HCT116 (cell line): ENCODE measurements around the gene TDRD10. TPM values are rescaled to one million over a fixed set of nuclear protein-coding genes. Genes with fewer than 3 reads are reported as not detected.
A peak's percentile ranks its signal among the peaks of the same experiment; 100 is the strongest.

ENCODE experiments used
- ATAC-seq: fragments of 200-7000 bp; cut with Tn5 transposase; 2 replicates; pipeline ENCODE4 v1.9.1; 2020; ENCODE audit warnings: mild to moderate bottlenecking, moderate library complexity
- BruUV-seq: library from RNA; stranded (reverse); fragments of 400-500 nt; replicated peaks from 2 replicates; lab custom pipeline; 2021; lab: Mats Ljungman, UMichigan
- CTCF ChIA-PET: fragments of 300-600 bp; sonication (Branson Sonifier 250); formaldehyde crosslinking; loops from one replicate; lab custom pipeline; 2021; ENCODE audit warnings: antibody characterized with exemption; lab: Charles Lee
- POLR2A ChIA-PET: fragments of 300-600, 350-600 bp; sonication (Branson Sonifier 250); formaldehyde crosslinking; loops from one replicate; lab custom pipeline; 2021; ENCODE audit warnings: antibody characterized with exemption; lab: Charles Lee
- RAD21 ChIA-PET, 2 experiments: fragments of 300-600 bp; sonication (Branson Sonifier 250); formaldehyde crosslinking; loops; one replicate each; lab custom pipeline; 2023; ENCODE audit warnings: low total read pairs in 2 of 2; ENCODE audit not compliant: uncharacterized antibody in 2 of 2, unreplicated experiment in 2 of 2, low non-redundant PET in 1 of 2; lab: Charles Lee
- DNase-seq: peaks from one replicate; pipeline ENCODE4 v3.0.0-alpha.2; 2010; ENCODE audit warnings: low read depth, low spot score
- H2AFZ ChIP-seq: fragments of 200-600 bp; shearing (Covaris generic), sonication (generic); 2 replicates; pipeline ENCODE4 v1.6.1; 2017; ENCODE audit warnings: low read depth, mixed run types, mixed read lengths, antibody characterized with exemption, low read length; ENCODE audit not compliant: poor library complexity, severe bottlenecking
- H3K27ac ChIP-seq: 2 replicates; pipeline ENCODE4 v1.5.1; 2012; ENCODE audit warnings: low read depth, low read length
- H3K27me3 ChIP-seq: fragments of 200-600 bp; sonication (generic); 2 replicates; pipeline ENCODE4 v1.6.1; 2016; ENCODE audit warnings: mixed run types, low read length, mixed read lengths; ENCODE audit not compliant: insufficient read depth
- H3K36me3 ChIP-seq, 2 experiments: fragments of 200-500 bp in 1 of 2; fragments of 200-600 bp in 1 of 2; sonication (Bioruptor generic) in 1 of 2; sonication (generic) in 1 of 2; 2 replicates each; pipeline versions ENCODE4 v1.5.1 to v1.6.1; 2014 to 2016; ENCODE audit warnings: low read length in 2 of 2, inconsistent platforms in 1 of 2, mixed read lengths in 1 of 2, mixed run types in 1 of 2; ENCODE audit not compliant: insufficient read depth in 2 of 2, control insufficient read depth in 1 of 2
- H3K4me1 ChIP-seq, 2 experiments: fragments of 200-600 bp in 1 of 2; sonication (generic) in 1 of 2; 2 replicates each; pipeline versions ENCODE4 v1.5.1 to v1.6.1; 2012 to 2017; ENCODE audit warnings: low read length in 2 of 2, inconsistent platforms in 1 of 2, mild to moderate bottlenecking in 1 of 2, mixed read lengths in 1 of 2, mixed run types in 1 of 2, moderate library complexity in 1 of 2; ENCODE audit not compliant: insufficient read depth in 2 of 2, control insufficient read depth in 1 of 2
- H3K4me2 ChIP-seq: fragments of 200-600 bp; sonication (generic); 2 replicates; pipeline ENCODE4 v1.6.1; 2017; ENCODE audit warnings: mixed run types, low read length, mixed read lengths
- H3K4me3 ChIP-seq, 2 experiments: fragments of 200-600 bp in 1 of 2; sonication (generic) in 1 of 2; replicated peaks in 1 of 2; 2 replicates each; pipeline ENCODE4 v1.5.1; 2011 to 2016; ENCODE audit warnings: low read length in 2 of 2, control low read depth in 1 of 2, low read depth in 1 of 2, mild to moderate bottlenecking in 1 of 2, mixed read lengths in 1 of 2, mixed run types in 1 of 2
- H3K79me2 ChIP-seq: fragments of 200-600 bp; sonication (generic); 2 replicates; pipeline ENCODE4 v1.6.1; 2017; ENCODE audit warnings: mild to moderate bottlenecking, mixed run types, low read length, moderate library complexity, mixed read lengths; ENCODE audit not compliant: insufficient read depth
- H3K9ac ChIP-seq: fragments of 200-600 bp; sonication (generic); 2 replicates; pipeline ENCODE4 v1.6.1; 2016; ENCODE audit warnings: low read length, mixed read lengths
- H3K9me2 ChIP-seq: fragments of 200-600 bp; sonication (generic), shearing (Covaris generic); 2 replicates; pipeline ENCODE4 v1.6.1; 2017; ENCODE audit warnings: mixed run types, mild to moderate bottlenecking, moderate library complexity; ENCODE audit not compliant: insufficient read depth
- H3K9me3 ChIP-seq, 2 experiments: fragments of 200-500 bp in 1 of 2; fragments of 200-600 bp in 1 of 2; sonication (Bioruptor generic) in 1 of 2; sonication (generic) in 1 of 2; 2 replicates each; pipeline ENCODE4 v1.6.1; 2014 to 2017; ENCODE audit warnings: low read length in 2 of 2, mixed read lengths in 2 of 2, inconsistent platforms in 1 of 2, low read depth in 1 of 2, mild to moderate bottlenecking in 1 of 2, mixed run types in 1 of 2, moderate library complexity in 1 of 2; ENCODE audit not compliant: control insufficient read depth in 1 of 2, insufficient read depth in 1 of 2
- H4K20me1 ChIP-seq: fragments of 200-600 bp; sonication (generic), shearing (Covaris generic); 2 replicates; pipeline ENCODE4 v1.6.1; 2017; ENCODE audit warnings: mixed run types, mild to moderate bottlenecking, moderate library complexity; ENCODE audit not compliant: insufficient read depth
- CBX3 ChIP-seq: IDR thresholded peaks from 2 replicates; pipeline ENCODE4 v1.6.1; 2012; ENCODE audit warnings: low read depth
- CTCF ChIP-seq, 3 experiments: fragments of 200-600 bp in 1 of 3; sonication (generic) in 1 of 3; IDR thresholded peaks in 2 of 3; conservative IDR thresholded peaks in 1 of 3; 2 replicates each; pipeline ENCODE4 v1.5.1; 2012 to 2017; ENCODE audit warnings: low read depth in 2 of 3, low read length in 2 of 3, antibody characterized with exemption in 1 of 3, borderline replicate concordance in 1 of 3, control low read depth in 1 of 3, mild to moderate bottlenecking in 1 of 3, mixed read lengths in 1 of 3, mixed run types in 1 of 3, moderate library complexity in 1 of 3; ENCODE audit not compliant: insufficient read depth in 1 of 3
- EGR1 ChIP-seq: IDR thresholded peaks from 2 replicates; pipeline ENCODE4 v1.6.1; 2012; ENCODE audit warnings: low read depth
- ELF1 ChIP-seq: IDR thresholded peaks from 2 replicates; pipeline ENCODE4 v1.6.1; 2012; ENCODE audit warnings: low read depth, borderline replicate concordance
- EZH2 ChIP-seq: fragments of 200-600 bp; sonication (generic); IDR thresholded peaks from 2 replicates; pipeline ENCODE4 v1.6.1; 2017; ENCODE audit warnings: antibody characterized with exemption, mixed run types
- FOSL1 ChIP-seq: IDR thresholded peaks from 2 replicates; pipeline ENCODE4 v1.6.1; 2012; ENCODE audit warnings: low read depth
- POLR2AphosphoS5 ChIP-seq: IDR thresholded peaks from 2 replicates; pipeline ENCODE4 v1.6.1; 2011; ENCODE audit warnings: mild to moderate bottlenecking, low read depth, low read length, moderate library complexity
- SIN3A ChIP-seq: IDR thresholded peaks from 2 replicates; pipeline ENCODE4 v1.6.1; 2012; ENCODE audit warnings: low read depth
- TCF7L2 ChIP-seq: IDR thresholded peaks from 2 replicates; pipeline ENCODE4 v1.7.0; 2011; ENCODE audit warnings: borderline replicate concordance, inconsistent platforms; ENCODE audit not compliant: insufficient read depth, insufficient read length; ENCODE audit errors: extremely low read depth
- ZFX ChIP-seq: fragments of 450-650 bp; IDR thresholded peaks from 2 replicates; pipeline ENCODE4 v1.6.1; 2017
- intact Hi-C: fragments of 100-400 bp; cut with micrococcal nuclease; formaldehyde crosslinking; loops from 2 replicates; pipeline ENCODE4 v1.10.0; 2022
- total RNA-seq: library from RNA; stranded (reverse); gene quantifications from one replicate; pipeline ENCODE4 v1.2.1, GENCODE V29; 2021; ENCODE audit not compliant: unreplicated experiment
- TF ChIP-seq, protein P1 (sequence below): IDR thresholded peaks from 2 replicates; pipeline ENCODE4 v1.6.1; 2011; ENCODE audit warnings: mild to moderate bottlenecking, low read length, moderate library complexity; ENCODE audit not compliant: insufficient replicate concordance; ENCODE audit errors: extremely low read depth

Gene TDRD10
- total RNA-seq, 1 experiment from 2014 or later, result not detected

DNA sequence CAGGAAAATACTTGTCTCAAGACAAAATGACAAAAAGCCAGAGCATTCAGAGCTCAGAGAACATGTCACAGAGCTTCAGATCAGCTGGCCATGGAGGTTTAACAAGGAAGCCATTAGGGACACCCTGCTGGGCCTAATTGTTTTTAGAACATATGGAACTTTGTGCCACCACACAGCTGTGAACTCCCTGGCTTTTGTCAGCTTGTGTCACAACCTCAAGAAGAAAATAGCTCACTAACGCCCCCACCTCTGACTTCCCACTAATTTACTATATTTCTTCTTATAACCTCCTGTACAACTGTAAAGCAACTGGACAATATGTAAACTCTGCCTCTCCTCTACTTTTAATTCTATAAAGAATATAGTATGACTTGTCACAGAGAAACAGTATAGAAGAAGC lies 21.0 kb upstream of the TDRD10 start:
- TF ChIP-seq TCF7L2, result no peak
- ChIA-PET RAD21 (interaction anchor here in 1 of 2 experiments (2.3 kb wide), 1 partner anchor 65 kb away, joined by 8 read pairs; no protein-coding TSS in a partner anchor), CTCF (interaction anchor here (0.7 to 4.0 kb wide), 7 partner anchors 10 to 398 kb away, joined by 3 to 62 read pairs (median 4); partner anchors contain the start of gene UBE2Q1), POLR2A (no interaction called here)
- DNase-seq, result no peak
- Histone ChIP-seq H3K27ac (no peak overlapping the region), H3K9me2 (no peaks in the 10 kb centered on the region), H2AFZ (peak overlapping the region; percentile 72), H3K9me3 (no peaks in the 10 kb centered on the region), H3K4me3 (no peak overlapping the region), H3K79me2 (no peaks in the 10 kb centered on the region), H3K4me2 (no peak overlapping the region), H3K4me1 (peaks cover 12 to 50% of the 10 kb centered on the region in 2 experiments), H4K20me1 (no peaks in the 10 kb centered on the region), H3K27me3 (no peaks in the 10 kb centered on the region; the same call in 1 of the 2 replicates), H3K9ac (no peak overlapping the region), H3K36me3 (no peaks in the 10 kb centered on the region)
- intact Hi-C loops, result loop anchor here (5.0 kb wide), 4 partner anchors 186 to 396 kb away; no protein-coding TSS in a partner anchor
- no peak for ATAC-seq
- no TSS peak for BruUV-seq

GRCh38 chr1:154483941-154484803 lies 17.8 kb upstream of the TDRD10 start:
- Histone ChIP-seq H3K9ac (no peak overlapping the region), H3K27ac (no peak overlapping the region), H3K4me1 (peaks cover 6 to 23% of the 10 kb centered on the region in 2 experiments), H3K9me2 (no peaks in the 10 kb centered on the region), H3K79me2 (no peaks in the 10 kb centered on the region), H3K4me3 (no peak overlapping the region), H2AFZ (no peak overlapping the region), H3K27me3 (no peaks in the 10 kb centered on the region; the same call in 1 of the 2 replicates), H3K4me2 (peak overlapping the region; percentile 33; the same call in 1 of the 2 replicates), H4K20me1 (no peaks in the 10 kb centered on the region), H3K9me3 (no peaks in the 10 kb centered on the region), H3K36me3 (no peaks in the 10 kb centered on the region)
- intact Hi-C loops, result loop anchor here (5.0 kb wide), 4 partner anchors 183 to 393 kb away; no protein-coding TSS in a partner anchor
- BruUV-seq, result no TSS peak
- ATAC-seq (peak; percentile 57), DNase-seq (no peak)
- ChIA-PET RAD21 (no interaction called here), CTCF (interaction anchor here (0.6 to 3.6 kb wide), 3 partner anchors 19 to 75 kb away, joined by 3 to 23 read pairs (median 3); no protein-coding TSS in a partner anchor), POLR2A (no interaction called here)
- TF ChIP-seq ELF1, result no peak
- TF ChIP-seq FOSL1, result peak; percentile 58
- 0 out of 2 replicates have a peak, but pooled peaks have one; percentile 5 for TF ChIP-seq CBX3
- no peak for TF ChIP-seq TCF7L2
- TF ChIP-seq EGR1, result no peak
- TF ChIP-seq SIN3A, result no peak
- no peak for TF ChIP-seq CTCF (IDR thresholded peaks at IDR 0.05 in 2 of 3, conservative IDR thresholded peaks at IDR 0.05 in 1 of 3; ENCODE audit: borderline replicate concordance in 1 of 3, insufficient read depth in 1 of 3, low read depth in 2 of 3, low read length in 2 of 3)
- TF ChIP-seq, protein P1, sequence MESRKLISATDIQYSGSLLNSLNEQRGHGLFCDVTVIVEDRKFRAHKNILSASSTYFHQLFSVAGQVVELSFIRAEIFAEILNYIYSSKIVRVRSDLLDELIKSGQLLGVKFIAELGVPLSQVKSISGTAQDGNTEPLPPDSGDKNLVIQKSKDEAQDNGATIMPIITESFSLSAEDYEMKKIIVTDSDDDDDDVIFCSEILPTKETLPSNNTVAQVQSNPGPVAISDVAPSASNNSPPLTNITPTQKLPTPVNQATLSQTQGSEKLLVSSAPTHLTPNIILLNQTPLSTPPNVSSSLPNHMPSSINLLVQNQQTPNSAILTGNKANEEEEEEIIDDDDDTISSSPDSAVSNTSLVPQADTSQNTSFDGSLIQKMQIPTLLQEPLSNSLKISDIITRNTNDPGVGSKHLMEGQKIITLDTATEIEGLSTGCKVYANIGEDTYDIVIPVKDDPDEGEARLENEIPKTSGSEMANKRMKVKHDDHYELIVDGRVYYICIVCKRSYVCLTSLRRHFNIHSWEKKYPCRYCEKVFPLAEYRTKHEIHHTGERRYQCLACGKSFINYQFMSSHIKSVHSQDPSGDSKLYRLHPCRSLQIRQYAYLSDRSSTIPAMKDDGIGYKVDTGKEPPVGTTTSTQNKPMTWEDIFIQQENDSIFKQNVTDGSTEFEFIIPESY, result no peak
- no peak for TF ChIP-seq EZH2
- no peak for TF ChIP-seq POLR2AphosphoS5
- TF ChIP-seq ZFX, result no peak
